IPS-11a (cell line): ENCODE measurements around the gene ALK.

ENCODE experiments used
- H3K4me3 ChIP-seq: one replicate; pipeline ENCODE4 v1.5.1; 2013; ENCODE audit warnings: low read depth, low read length, control low read depth

Gene ALK

GRCh38 chr2:29345236-29345635 lies 576.1 kb downstream of the ALK start:
- H3K4me3 ChIP-seq: no peak overlapping the region

DNA sequence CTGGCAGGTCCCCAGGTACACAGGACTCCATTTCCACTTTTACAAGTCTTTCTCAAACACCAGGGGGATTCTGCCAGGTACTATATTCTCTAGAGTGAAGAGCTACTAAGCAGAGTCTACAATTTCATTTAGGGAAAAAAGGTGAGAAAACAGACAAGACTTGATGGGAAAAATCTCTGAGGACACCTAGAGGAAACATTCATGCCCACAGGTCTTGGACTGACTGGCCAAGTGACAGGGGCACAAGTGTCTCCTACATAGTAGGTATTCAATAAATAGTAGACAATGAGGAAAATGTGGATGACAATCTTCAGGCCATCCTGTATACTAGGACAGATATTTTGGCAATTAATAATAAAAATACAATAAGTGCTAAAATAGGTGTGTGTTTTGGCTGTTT lies 577.6 kb downstream of the ALK start:
- no peak overlapping the region for H3K4me3 ChIP-seq

- H3K4me3 ChIP-seq: no peak overlapping the region
Measured at GRCh38 chr2:29336341-29337241, 584.8 kb downstream of the ALK start.

- no peak overlapping the region for H3K4me3 ChIP-seq
Measured at GRCh38 chr2:29335396-29335795, 586.0 kb downstream of the ALK start.

GRCh38 chr2:29334706-29335105 lies 586.7 kb downstream of the ALK start:
- H3K4me3 ChIP-seq: no peak overlapping the region

DNA sequence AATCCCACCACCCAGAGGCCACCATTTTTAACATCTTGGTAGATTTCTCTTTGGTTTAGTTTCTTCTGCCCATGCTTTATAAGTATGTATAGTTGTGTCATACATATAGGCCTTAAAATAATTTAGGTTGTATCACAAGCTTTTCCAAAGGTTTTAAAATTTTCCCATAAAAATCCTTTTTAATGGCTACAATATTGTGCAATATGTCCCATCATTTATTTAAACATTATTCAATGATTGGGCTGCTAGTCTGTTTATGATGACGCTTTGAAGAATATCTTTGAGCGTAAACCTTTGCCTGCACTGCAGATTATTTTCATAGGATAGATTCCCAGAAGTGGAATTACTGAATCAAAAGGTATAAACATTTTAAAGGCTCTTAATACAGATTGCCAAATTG lies 588.8 kb downstream of the ALK start:
- H3K4me3 ChIP-seq: no peak overlapping the region

DNA sequence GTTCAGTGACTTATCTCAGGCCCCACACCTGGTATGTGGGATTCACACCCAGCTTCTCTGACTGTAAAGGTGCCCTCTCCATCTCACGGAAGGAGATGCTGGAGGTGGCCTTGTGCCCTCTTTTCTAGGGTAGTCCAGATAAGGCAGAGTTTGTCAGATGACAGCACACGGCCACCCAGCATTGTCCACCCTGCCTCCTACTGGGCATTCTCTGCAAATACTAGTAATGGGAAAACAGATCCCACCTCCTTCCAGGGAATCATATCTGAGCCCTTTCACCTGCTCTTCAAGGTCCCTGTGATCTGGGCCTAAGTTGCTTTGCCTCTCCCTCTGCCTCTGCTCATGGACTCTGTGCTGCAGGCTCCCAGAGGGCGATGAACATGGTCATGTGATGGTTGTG lies 591.5 kb downstream of the ALK start:
- no peak overlapping the region for H3K4me3 ChIP-seq

- H3K4me3 ChIP-seq: no peak overlapping the region
Measured at GRCh38 chr2:29326926-29327325, 594.5 kb downstream of the ALK start.

GRCh38 chr2:29325544-29325943 lies 595.8 kb downstream of the ALK start:
- H3K4me3 ChIP-seq: no peak overlapping the region

- no peak overlapping the region for H3K4me3 ChIP-seq
Measured at GRCh38 chr2:29323961-29324360, 597.4 kb downstream of the ALK start.

DNA sequence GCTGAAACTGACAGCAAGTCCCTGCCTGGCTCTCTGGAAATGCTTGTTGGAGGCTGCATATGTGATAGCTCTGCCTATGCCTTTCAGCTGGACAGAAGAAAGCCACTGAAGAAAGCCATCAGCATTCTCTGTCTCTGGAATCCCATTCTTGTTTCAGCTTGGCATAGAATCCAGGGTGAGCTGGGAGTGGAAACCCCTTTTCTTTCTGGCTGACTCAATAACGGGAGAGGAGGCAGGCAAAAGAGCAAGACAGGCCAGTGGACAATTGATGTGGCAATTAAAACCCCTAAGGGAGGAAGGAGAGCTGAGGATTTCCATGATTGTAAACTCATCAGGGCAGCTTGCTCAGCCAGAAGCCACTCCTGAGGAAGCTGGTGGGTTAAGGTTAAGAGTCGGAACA lies 598.1 kb downstream of the ALK start:
- no peak overlapping the region for H3K4me3 ChIP-seq

GRCh38 chr2:29322011-29322410 lies 599.4 kb downstream of the ALK start:
- no peak overlapping the region for H3K4me3 ChIP-seq

GRCh38 chr2:29317801-29318485 lies 603.4 kb downstream of the ALK start:
- H3K4me3 ChIP-seq: no peak overlapping the region

- no peak overlapping the region for H3K4me3 ChIP-seq
Measured at GRCh38 chr2:29317077-29317517, 604.3 kb downstream of the ALK start.

DNA sequence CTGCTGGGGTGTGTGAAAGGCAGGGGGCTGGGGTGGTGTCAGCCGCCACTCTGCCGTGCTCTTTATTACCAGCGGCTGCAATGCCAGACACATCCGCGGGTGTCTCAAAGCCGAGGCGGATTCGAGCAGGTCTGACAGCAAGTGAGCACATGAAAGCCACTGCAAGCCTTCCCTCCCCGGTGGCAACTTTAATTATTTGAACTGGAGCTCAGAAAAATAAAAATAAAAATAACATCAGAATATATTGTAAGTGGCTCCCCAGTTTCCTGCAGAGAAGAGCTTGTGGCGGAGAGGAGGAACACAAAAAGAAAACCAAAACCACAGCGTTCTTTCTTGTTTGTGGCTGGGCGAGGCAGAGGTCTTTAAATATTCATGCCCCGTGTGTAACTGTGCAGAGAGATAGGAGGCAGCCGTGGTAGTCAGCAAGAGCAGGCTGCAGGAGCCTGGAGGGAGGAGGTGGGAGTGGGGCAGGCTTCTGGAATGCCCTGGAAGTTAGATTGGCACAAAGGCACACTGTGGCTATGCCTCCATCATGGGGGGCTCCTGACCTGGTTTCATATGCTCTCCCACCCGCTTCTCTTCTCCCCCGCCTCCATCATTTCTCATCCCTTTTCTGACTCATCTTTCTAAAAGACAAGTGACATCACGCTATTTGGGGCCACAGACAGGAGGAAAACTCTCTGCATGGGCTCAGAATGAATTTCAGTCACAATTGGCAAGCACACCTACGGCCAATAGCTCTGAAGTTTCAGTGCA lies 606.4 kb downstream of the ALK start:
- H3K4me3 ChIP-seq: no peak overlapping the region

- no peak overlapping the region for H3K4me3 ChIP-seq
Measured at GRCh38 chr2:29311458-29311857, 609.9 kb downstream of the ALK start.

GRCh38 chr2:29310650-29311348 lies 610.6 kb downstream of the ALK start:
- no peak overlapping the region for H3K4me3 ChIP-seq

GRCh38 chr2:29309090-29310029 lies 612.0 kb downstream of the ALK start:
- no peak overlapping the region for H3K4me3 ChIP-seq

DNA sequence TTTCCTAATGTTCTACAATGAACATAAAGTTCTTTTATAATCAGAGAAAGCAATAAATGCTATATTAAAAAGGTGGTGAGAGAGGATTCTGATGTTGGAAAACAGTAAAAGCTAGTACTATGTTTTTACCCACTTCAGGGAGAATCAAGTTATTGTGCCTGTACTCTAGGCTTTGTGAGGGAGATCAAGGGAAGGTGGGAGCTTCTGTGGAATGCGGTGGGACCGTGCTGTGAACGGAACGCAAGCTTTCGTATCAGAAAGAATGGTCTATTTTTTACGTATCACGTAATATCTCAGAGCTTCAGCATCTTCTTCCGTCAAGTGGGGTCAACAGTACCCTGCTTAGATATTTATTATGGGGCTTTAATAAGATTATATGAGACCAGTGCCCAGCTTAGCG lies 613.0 kb downstream of the ALK start:
- H3K4me3 ChIP-seq: no peak overlapping the region

GRCh38 chr2:29307519-29307918 lies 613.9 kb downstream of the ALK start:
- H3K4me3 ChIP-seq: no peak overlapping the region
